Astrocyte of the spinal cord (primary cell): ENCODE measurements around the gene SLC17A9.

ENCODE experiments used
- DNase-seq: peaks from one replicate; pipeline ENCODE4 v3.0.0; 2011; ENCODE audit warnings: low read depth, low spot score
- H3K4me3 ChIP-seq: 2 replicates; pipeline ENCODE4 v1.5.1; 2011; ENCODE audit warnings: low read depth, mild to moderate bottlenecking, low read length, moderate library complexity
- in situ Hi-C: cut with HindIII; loops from 2 replicates; pipeline ENCODE4 v1.10.0; 2017; ENCODE audit warnings: low sequenced_read_pairs
- TF ChIP-seq, protein P1 (sequence below): IDR thresholded peaks from 2 replicates; pipeline ENCODE4 v1.5.1; 2012; ENCODE audit warnings: low read depth, mild to moderate bottlenecking, low read length, inconsistent platforms

Gene SLC17A9

DNA sequence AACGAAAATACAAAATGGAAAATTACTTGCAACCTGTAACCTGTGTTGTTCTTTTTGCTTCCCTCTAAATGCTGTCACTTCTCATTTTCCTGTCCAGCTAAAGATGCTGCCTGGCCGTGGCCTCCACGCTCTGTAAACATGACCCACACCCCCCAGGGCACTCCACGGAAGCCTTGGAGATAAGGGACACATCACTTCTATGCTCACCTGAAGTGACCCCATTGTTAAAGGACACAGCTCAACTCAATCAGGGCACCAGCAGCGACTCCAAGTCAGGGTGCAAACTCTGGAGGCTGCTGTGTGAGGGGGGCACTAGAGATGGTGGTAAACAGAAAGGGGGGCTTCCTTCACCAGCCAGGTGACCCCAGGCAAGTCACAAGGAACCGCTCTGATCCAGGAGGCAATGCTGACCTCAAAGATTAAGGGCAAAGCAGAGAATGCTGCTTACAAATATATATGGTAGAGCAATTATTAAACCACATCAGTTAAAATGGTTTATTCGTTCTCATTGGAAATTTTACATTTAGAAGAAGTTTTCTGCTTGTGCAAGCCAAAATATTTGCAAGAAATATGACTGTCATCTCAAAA, 39.4 kb upstream of the SLC17A9 start:
- DNase-seq = no peak
- in situ Hi-C loops = no loop called here
- TF ChIP-seq, protein P1, sequence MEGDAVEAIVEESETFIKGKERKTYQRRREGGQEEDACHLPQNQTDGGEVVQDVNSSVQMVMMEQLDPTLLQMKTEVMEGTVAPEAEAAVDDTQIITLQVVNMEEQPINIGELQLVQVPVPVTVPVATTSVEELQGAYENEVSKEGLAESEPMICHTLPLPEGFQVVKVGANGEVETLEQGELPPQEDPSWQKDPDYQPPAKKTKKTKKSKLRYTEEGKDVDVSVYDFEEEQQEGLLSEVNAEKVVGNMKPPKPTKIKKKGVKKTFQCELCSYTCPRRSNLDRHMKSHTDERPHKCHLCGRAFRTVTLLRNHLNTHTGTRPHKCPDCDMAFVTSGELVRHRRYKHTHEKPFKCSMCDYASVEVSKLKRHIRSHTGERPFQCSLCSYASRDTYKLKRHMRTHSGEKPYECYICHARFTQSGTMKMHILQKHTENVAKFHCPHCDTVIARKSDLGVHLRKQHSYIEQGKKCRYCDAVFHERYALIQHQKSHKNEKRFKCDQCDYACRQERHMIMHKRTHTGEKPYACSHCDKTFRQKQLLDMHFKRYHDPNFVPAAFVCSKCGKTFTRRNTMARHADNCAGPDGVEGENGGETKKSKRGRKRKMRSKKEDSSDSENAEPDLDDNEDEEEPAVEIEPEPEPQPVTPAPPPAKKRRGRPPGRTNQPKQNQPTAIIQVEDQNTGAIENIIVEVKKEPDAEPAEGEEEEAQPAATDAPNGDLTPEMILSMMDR = no peak
- no peak overlapping the region for H3K4me3 ChIP-seq

DNA sequence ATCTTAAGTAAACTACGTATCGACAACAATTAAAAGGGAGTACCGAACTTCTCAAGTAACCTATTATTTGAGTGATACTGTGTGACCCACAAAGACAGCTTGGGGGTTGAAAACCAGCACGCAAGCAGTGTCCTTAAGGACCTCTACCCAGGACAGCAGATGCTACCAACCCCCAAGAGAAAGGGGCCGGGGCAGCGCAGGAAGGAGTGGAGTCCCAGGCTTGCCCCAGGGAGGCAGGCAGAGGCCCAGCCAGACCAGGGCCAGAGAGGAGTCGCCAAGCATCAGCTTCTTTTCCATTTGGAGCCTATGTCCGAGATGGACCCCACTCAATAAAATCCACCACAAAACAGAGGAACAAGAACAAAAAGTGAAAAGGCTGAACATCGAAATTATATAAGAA, 38.1 kb upstream of the SLC17A9 start:
- TF ChIP-seq, protein P1 = no peak
- no peak overlapping the region for H3K4me3 ChIP-seq
- no peak for DNase-seq
- in situ Hi-C loops = no loop called here

DNA sequence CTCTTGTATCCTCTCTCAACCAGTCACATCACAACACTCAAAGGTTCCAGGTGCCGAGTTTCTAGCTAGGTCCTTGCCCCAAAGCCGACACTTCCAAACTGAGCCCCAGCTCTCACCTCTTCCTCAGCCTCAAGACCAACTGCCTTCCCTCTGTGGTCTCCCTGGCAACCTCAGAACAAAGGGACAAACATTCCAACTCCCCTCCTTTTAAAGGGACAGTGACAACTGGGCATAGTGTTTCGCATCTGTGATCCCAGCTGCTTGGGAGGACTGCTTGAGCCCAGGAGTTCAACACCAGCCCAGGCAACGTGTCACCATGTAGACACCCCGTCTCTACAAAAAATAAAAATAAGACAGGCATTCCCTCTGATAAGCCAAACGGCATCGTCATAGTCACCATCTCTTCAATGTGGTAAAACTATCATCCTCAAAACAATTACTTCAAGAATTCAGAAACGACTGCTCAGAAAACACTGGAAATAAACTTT, 37.5 kb upstream of the SLC17A9 start:
- DNase-seq = peak; percentile 55
- H3K4me3 ChIP-seq = no peak overlapping the region
- TF ChIP-seq, protein P1 = no peak
- in situ Hi-C loops = no loop called here

DNA sequence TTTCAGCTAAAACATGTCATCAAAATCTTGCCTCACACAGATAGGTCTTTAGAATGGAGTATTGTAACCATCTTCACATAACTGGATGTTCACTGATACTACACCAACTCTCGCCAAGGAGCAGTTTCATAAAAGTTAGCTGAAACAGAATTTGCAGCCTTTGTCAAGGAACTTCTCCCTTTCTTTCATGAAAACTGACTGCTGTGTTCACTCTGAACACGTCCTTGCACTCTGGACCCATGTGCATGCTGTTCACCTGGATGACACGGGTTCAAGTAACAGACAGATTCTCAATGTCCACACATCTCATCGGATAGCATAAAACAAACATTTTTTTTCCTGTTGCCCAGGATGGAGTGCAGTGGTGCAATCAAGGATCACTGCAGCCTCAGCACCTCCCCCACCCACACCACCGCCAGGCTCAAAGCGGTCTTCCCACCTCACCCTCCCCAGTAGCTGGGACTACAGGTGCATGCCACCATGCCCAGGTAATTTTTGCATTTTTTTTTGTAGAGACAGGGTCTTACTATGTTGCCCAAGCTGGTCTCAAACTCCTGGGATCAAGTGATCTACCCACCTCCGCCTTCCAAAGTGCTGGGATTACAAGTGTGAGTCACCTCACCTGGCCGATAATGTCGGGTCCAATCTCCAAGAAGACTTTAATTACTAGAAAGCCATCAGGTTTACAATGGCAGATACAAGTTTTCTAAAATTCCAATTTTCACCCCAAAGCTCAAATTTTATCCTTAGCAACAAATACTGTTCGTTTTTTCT, 35.6 kb upstream of the SLC17A9 start:
- TF ChIP-seq, protein P1 = no peak
- no peak for DNase-seq
- in situ Hi-C loops = no loop called here
- no peak overlapping the region for H3K4me3 ChIP-seq

DNA sequence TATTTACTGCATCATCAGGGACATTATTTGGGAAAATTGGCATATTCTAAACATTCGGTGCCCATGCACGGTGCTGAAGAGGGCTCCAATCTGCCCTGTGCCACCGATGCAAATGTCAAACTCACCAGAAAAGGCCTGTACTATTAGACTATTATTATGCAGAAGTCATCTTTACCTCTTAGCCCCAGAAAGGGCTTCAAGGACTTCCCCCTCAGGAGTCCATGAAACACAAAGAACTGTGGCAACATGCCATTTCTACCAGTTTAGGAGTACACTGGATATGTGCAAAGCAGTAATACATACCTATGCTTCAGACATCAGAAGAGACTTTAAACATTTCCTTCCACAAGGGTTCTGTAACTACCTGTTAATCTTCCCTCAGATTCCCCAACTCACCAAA, 34.8 kb upstream of the SLC17A9 start:
- TF ChIP-seq, protein P1 = no peak
- H3K4me3 ChIP-seq = no peak overlapping the region
- in situ Hi-C loops = no loop called here
- no peak for DNase-seq

DNA sequence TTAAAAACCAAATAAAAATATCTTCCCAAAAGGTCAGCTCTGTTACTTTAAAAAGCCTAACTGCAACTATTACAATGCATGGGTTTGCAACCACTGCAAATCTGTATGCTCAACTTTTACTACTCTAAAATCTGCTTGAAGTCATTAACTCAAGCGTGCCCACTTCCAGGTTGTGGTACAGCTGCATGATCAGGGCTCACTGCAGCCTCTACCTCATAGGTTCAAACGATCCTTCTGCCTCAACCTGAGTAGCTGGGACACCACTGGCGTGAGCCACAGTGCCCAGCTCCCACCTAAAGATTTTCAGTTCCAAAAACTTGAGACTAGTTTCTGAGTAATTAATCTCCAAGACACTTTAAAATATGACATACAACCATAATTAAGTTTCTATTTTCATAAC, 34.4 kb upstream of the SLC17A9 start:
- H3K4me3 ChIP-seq = no peak overlapping the region
- no peak for DNase-seq
- in situ Hi-C loops = no loop called here
- TF ChIP-seq, protein P1 = no peak
